C4-2B (cell line): Measurements from ENCODE around the gene LDAF1.

Source experiments
- CTCF ChIP-seq: fragments of 450-650 bp; conservative IDR thresholded peaks from 2 replicates; pipeline ENCODE4 v1.5.1; 2017; ENCODE audit warnings: mild to moderate bottlenecking
- ZFX ChIP-seq: fragments of 450-650 bp; IDR thresholded peaks from 2 replicates; pipeline ENCODE4 v1.6.1; 2017

- TF ChIP-seq CTCF, result no peak
- no peak for TF ChIP-seq ZFX
Measured at GRCh38 chr16:21206550-21206949, 48.1 kb downstream of the LDAF1 start.
